Stimulated activated CD8-positive, alpha-beta memory T cell treated with anti-CD3 and anti-CD28 coated beads, Interleukin-4, amount 100 ng/mL, for 4 hours (primary cell): ENCODE measurements around the gene NDUFA9.

Experiments
- DNase-seq, 2 donors: peaks; one replicate each; pipeline ENCODE4 v3.0.0-alpha.2; 2020; ENCODE audit warnings: low read depth in 2 of 2, low spot score in 1 of 2

NDUFA9 gene

GRCh38 chr12:4690760-4691159 lies 41.8 kb downstream of the NDUFA9 start:
- no peak for DNase-seq
